HG03469 (cell line): ENCODE results near the gene PREB.

Experiments
- ATAC-seq: cut with Tn5 transposase; IDR thresholded peaks from one replicate; pipeline ENCODE4 v1.9.1; 2021; ENCODE audit warnings: mild to moderate bottlenecking, moderate library complexity, moderate number of reproducible peaks; ENCODE audit not compliant: unreplicated experiment

Gene PREB

DNA sequence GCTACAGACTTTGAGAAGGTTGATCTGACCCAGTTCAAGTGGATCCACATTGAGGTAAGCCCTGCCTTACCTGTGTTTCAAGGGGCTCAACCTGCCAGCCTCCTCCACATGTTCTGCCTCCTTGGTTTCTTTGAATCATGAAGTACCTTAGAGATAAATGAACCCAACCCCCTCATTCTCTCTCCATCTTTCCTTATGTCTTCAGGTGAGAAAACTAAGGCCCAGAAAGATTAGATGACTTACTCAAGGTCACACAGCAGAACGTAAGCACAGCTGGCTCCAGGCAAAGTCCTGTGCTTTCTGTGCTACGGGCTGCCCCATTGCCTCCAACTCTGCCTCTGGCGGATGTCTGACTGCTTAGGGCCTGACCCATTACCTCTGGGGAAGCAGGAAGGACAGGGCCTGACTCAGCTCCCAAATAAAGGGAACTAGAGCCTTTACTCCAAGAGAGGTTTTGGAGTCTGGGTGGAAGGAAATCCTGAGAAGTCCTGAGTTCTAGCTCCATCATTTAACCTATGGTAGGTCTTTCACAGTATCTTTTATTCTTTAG, 37.6 kb downstream of the PREB start:
- no peak for ATAC-seq

DNA sequence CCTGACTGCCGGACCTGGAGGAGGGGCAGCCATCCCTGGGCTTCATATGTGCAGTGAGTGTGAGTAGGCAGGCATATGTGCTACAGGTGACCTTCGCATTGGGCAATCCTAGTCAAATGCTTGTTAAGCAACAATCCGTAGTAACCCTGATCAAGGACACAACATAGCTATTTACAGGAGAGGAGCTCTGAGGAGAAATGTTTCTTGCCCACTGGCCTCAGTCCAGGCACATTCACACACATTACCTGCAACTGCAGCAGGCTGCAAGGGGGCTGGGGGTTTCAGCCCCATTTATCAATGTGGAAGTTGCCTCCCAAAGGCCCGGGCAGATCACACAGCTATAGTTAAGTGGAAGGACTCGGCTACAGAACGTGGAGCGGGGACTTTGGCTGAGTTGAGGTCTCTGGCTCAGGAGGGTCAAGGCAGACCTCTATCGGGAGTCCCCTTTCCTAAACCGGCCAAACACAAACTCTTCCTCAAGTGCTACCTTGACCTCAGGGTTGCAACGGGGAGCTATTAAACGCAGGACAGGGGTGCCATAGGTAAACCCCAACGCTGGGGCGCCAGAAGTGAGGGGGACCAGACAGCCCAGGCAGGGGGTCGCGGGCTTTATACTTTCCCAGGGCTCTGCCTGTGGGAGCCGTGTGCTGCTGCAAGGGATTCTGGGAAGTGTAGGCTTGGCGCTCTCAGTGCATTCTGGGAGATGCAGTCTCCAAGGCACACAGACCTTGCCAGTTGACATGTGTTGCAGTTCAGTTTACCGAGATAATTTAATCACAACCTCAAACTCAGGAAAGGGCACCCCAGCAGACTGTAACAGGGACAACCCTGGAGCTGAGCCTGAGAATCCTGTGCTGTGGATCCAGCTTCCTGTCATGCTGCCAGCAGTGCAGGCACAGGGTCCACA, 38.4 kb downstream of the PREB start:
- ATAC-seq, result no peak

DNA sequence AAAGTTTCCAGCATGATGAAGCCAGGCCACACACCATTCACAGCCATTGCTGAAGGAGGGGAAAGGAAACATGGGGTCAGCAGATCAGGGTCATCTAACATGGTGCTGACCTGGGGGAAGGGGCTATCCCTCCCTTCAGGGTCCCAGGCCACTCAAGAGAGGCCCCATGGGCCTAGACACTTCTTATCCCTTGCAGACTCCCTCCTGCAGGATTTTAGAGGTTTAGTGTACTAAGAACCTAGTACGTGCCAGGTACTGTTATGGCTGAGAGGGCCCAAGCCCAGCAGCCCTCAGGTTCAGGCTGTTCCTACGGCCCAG, 39.0 kb downstream of the PREB start:
- no peak for ATAC-seq

DNA sequence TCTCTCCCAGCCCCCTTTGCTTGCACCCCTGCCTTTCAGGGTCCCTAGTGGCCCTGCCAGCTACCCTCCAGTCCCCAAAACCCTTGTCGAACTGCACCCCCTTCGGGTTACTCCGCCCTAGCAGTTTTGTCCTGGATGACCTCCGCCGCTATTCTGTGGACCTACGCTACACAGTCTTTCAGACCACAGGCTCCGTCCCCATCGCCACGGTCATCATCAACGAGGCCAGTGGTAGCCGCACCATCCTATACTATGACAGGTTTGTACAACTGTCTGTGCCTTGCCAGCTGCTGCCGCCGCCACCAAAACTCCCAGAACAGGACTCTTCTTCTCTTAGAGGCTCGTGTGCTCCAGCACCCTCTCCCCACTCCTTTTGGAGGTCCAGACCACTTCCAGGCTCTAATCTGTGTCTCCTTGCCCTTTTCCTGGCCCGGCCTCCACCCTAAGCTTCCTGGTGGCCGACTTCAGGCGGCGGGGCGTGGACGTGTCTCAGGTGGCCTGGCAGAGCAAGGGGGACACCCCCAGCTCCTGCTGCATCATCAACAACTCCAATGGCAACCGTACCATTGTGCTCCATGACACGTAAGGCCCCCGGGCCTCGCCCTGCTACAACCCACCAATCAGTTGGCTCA, 40.0 kb downstream of the PREB start:
- ATAC-seq, result no peak

DNA sequence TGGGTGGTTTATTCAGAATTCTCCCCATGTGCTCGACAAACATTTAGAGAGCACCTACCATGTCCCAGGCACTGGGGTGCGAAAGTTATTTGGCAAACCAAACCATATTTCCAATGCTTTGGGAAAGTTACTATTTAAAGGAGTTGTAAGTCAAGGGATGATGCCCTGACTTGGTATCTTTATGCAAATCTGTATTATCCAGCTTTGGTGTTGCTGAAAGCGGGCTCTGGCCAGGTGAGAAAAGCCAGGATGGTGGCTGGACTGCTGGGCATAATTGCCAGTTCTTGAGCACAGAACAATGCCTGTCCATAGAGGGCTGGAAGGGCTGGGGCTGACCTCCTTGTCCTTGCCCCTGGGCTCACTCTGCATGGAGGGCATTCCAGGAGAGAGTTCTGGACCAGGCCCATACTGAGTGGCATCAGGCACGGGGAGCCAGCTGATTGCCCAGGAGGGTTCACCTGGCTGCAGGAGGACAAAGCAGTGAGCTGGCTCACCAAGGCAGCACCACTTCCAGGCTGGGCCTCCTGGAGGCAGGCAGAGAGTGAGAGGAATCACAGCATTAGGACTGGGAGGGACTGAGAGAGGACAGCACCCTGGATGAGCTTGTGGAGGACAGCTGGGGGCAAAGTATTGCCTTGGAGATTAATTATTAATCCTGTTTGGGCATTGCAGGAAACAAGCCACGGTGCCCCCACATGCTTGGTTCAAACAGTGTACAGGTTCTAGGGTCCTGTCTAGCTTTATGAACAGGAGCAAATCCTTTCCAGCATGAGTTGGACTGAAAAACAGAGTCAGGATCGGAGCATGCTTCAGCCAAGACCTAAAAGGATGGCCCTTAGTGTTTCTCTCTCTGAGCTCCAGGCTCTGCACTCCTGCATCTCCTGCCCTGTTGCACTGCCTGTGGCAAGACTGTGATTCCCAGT, 40.7 kb downstream of the PREB start:
- no peak for ATAC-seq

DNA sequence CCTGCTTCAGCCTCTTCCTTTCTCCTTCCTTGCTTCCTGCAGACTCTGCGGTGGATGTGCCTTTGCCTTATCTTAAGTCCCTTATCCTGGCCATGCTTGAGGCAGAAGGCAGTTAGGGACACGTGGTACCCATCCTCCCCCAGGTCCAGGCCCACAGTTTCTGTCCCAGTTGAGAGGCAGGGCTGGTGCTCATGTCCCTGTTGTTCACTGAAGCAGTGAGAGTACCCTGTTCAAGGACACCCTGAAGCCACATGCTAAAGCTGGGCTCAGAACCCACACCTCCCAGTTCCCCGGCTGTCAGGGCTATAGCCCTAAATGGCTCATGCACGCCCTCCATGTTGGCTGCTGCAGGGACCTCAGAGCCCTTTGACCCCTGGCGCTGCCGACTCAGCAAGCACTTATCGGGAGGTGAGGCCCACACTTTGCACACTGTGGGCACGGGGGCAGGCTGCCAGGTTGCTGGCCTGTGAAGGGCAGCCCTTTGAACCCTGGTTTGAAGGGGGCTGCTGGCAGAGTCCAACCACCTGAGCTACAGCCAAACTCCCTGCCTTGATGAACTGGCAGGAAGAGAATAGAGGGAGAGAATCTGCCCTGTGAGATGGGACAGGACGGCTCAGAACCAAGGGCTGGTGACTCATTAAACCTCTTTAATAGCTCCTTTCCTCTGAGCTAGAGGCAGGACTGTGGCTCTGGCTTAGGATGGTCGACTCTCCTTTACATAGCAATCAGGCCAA, 41.6 kb downstream of the PREB start:
- ATAC-seq, result no peak

DNA sequence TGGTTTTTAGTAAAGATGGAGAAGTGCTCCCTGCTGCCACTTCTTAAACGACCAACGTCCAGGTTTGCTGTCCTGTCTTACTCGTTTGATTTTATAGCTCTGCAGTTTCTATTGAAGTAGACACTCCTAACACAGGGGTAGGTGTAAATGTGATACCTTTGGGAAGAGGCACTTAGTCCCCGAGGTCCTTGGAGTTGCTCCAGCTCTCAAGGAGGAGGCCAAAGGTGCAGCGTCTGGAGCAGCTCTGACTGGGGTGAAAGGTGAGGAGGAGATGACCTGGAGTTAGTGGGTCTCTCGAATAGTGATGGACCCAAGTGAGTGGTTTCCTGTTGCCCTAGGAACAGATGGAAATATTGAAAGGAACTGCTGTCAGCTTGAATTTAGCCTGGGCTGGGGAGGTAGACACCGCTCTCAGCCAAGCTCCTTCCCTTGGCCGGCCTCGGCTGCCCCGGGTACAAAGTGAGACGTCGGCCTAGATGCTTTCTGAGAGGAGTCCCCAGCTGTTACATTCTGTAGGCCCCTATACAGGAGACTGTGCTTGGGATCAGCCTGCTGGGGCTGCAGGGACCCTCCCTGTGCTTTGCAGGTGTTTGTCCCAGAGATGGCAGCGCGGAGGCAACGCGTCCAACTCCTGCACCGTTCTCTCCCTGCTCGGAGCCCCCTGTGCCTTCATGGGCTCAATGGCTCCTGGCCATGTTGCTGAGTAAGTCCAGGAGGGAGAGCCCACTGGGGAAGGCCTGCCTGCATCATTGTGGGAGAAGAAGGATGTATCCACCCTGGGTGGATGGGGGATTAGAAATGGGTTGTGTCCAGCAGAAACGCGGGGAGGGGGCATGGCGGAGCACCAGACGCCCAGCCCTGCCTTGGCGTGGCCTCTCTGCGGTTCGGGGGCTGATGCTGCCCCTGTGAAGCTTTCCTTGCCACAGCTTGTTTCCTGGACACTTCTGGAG, 42.4 kb downstream of the PREB start:
- ATAC-seq, result no peak

DNA sequence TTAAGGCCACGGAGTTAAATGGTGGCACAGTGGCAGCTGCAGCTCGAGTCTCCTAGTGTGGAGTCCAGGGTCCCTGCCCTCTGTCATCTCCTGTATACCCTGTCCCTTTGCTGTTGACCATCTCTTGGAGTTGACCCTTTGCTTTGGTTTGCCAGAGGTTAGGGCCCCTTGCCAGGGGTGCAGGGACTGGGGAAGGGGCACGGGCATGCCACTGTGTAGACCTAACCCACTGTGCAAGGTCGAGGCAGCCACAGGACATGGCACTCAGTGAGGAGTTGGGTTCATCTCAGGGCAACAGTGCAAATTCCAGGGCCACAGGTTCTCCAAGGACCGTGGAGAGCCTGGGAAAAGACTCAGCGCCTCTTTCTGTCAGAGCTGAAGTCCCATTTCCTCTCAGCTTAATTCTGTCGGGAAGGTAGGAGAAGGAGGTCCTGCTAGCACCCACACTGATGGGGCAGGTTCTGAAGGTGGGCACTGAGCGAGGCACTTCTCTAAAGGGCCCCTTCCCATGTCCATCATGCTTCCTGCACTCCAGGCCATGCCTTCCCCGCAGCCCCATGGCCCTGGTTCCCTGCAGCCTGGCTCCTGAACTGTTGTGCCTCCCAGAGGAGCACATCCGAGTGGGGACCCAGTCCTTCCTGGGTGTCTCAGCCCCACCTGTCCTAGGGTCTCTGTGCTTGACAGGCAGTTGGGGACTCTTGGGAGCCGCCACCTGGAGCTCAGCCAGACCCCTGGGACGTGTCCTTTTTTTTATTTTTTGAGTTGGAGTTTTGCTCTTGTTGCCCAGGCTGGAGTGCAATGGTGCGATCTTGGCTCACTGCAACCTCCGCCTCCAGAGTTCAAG, 45.1 kb downstream of the PREB start:
- no peak for ATAC-seq

DNA sequence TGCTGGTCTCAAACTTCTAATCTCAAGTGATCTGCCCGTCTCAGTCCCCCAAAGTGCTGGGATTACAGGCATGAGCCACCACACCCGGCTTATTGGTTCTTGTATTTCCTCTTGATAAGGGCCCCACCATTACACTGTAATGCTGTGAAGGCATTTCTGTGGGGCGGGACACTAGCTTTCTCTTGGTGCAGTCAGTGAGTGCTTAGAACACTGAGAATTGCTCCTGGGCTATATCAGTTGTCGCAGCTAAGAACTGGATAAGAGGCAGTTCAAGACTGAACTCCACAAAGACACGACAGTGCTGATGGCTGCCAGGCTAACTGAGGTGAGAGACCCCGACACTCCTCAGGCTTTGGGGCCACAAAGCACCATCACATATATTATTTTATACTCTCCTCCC, 45.8 kb downstream of the PREB start:
- no peak for ATAC-seq

DNA sequence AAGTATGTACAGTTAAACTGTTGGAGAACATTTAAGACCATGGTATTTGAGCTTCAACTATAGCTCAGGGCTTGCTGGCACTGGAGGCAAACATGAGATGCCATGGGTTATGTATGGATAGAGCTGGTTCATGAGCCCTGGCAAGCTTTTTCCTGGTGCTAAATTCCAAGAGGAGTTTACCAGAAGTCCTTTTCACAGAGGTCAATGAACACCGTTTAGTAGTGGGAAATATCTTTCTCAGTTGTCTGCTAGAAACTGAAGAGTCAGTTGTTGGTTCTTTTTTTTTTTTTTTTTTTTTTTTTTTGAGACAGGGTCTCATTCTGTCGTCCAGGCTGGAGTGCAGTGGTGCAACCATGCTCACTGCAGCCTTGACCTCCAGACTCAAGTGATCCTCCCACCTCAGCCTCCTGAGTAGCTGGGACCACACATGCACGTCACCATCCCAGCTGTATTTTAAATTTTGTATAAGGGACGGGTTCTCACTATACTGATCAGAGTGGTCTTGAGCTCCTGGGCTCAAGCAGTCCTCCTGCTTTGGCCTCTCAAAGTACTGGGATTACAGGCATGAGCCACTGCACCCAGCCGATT, 46.5 kb downstream of the PREB start:
- no peak for ATAC-seq

DNA sequence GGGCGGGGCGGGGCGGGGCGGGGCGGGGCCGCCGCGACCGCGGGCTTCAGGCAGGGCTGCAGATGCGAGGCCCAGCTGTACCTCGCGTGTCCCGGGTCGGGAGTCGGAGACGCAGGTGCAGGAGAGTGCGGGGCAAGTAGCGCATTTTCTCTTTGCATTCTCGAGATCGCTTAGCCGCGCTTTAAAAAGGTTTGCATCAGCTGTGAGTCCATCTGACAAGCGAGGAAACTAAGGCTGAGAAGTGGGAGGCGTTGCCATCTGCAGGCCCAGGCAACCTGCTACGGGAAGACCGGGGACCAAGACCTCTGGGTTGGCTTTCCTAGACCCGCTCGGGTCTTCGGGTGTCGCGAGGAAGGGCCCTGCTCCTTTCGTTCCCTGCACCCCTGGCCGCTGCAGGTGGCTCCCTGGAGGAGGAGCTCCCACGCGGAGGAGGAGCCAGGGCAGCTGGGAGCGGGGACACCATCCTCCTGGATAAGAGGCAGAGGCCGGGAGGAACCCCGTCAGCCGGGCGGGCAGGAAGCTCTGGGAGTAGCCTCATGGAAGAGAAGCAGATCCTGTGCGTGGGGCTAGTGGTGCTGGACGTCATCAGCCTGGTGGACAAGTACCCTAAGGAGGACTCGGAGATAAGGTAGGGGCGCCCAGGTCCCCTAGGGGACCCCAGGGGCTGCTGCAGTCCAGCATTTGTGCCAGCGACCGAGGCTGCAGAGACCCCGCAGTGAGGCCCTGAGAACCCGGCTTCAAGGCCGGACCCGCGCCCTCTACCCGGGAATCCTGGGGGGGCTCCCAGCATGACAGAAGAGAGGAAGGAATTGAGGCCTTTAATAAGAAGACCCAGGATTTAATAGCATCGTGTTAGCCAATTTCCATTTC, 47.5 kb downstream of the PREB start, which contains the start of gene KHK:
Gene KHK (plus strand): TSS at position 49 of the 870 bp plus-strand sequence. CDS start 488 bp downstream, at position 537.
- ATAC-seq, result peak; percentile 0

DNA sequence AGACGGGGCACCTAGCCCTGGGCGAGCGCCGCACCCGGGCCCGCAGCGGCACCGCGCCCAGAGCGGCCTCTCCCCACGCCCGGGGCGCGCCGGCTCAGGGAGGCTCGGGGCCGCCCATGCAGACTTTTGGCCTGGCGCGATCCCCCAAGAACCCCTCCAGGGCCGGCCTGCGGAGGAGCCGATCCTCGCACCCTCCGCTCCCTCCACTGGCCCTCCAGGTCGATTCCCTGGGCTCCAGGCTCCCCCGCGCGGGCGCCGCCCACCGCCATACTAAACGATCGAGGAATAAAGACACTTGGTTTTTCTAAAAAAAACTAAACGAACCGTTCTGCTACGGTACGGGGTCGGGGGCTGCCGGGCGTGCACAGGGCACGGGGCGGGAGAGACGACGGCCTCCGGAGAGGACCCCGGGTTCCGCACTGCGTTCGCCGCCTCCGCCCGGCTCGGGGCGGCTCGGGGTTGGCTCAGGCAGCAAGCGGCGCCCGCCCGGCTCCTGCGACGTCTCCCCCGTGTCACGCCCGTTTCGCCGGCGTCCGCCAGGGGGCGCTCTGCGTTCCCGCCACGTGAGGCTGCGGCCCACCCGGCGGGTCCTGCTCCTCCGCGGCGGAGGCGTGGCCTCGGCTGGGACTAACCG, 48.2 kb downstream of the PREB start:
- ATAC-seq, result peak; percentile 51

DNA sequence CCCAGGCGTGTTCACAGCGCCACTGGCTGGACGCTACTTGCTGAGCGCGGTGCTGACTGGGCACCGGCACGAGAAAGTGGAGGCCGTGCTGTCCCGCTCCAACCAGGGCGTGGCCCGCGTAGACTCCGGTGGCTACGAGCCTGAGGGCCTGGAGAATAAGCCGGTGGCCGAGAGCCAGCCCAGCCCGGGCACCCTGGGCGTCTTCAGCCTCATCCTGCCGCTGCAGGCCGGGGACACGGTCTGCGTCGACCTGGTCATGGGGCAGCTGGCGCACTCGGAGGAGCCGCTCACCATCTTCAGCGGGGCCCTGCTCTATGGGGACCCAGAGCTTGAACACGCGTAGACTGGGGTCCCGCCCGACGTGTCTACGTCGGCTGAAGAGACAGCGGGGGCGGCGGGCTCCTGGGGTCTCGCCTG, 48.8 kb downstream of the PREB start:
- peak; percentile 5 for ATAC-seq

DNA sequence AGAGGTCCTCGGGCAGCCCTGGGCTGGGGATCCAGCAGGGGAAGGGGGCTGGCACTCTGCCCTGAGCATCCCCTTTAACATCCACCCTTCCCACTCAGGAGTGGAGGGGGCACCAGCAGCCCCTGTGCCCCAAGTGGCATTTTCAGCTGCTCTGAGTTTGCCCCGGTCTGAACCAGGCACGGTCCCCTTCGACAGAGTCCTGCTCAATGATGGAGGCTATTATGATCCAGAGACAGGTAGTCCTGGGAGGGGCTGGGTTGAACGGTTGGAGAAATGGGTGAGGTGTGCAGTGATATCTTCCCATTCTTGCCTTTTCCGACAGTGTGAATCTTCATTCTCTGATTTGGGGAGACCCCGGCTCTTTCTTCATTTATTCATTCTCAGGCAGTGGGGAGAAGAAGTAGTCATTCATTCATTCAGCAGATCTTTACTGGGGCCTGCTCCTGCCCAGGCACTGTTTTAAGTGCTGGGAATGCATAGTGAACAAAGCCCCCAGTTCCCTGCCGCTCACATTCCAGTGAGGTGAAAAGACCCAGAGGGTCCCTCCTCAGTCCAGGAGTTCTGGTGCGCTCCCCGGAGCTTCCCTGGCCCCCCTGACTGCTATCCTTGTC, 49.3 kb downstream of the PREB start:
- no peak for ATAC-seq

DNA sequence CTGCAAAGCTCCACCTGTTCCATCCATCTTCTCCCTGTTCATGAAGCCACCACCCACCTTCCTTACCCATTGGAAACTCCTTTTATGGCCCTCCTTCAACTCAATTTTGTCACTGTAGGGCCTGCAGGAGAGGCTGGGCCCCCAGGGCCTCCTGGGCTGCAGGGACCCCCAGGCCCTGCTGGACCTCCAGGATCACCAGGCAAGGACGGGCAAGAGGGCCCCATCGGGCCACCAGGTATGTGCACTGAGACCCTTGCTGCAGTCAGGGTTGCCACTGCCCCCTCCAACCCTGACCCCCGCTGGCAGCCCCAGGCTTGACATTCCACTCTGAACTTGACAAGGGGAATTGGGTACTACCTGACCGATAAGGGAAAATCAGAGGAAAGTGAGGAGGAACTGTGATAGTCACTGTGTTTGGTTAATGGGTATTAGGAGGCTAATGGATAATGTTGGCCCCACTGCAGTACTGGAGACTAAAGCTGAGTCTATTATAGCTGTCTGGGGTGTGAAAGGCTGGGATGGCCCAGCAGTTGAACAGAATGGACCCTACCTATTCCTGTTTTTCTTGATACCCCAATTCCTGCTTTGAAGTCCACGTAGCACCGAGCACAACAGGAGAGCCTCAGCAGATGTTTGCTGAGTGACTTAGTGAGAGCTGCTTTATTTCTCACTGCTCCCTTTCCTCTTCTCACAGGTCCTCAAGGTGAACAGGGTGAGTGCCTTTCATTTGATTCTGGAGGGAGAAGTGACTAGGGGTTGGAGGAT, 50.0 kb downstream of the PREB start:
- ATAC-seq, result no peak
